ENCODE data around the gene MT1A.

MT1A gene

GRCh38 chr16:56637814-56638750 is at the start of gene MT1A:
Gene MT1A, plus strand, starts transcription at chr16:56638666. Its CDS starts 73 bp downstream, at chr16:56638739.
- no peak within 1 kb of the TSS for H3K27ac Mint-ChIP-seq
- peaks cover 100% of the 10 kb centered on the region for H3K27me3 Mint-ChIP-seq (ENCODE audit: low read depth)
- H3K36me3 Mint-ChIP-seq (ENCODE audit: low read depth): no peaks in the 10 kb centered on the region
- H3K4me1 Mint-ChIP-seq: peaks cover 4% of the 10 kb centered on the region
- H3K9me3 Mint-ChIP-seq: no peaks in the 10 kb centered on the region
- no peak for TF ChIP-seq CTCF (IDR thresholded peaks at IDR 0.05; ENCODE audit: unreplicated experiment in 3 of 3)
- peak within 1 kb of the TSS; percentile 76 to 79 (median 77) for H3K4me3 Mint-ChIP-seq

GRCh38 chr16:56588781-56589140 is 49.7 kb upstream of the MT1A start:
- Mint-ChIP-seq H3K4me3 (peak overlapping the region; percentile 72 to 78 (median 77)), H3K9me3 (no peaks in the 10 kb centered on the region), H3K4me1 (peaks cover 7% of the 10 kb centered on the region), H3K27ac (no peak overlapping the region), H3K27me3 (ENCODE audit: low read depth) (peaks cover 95% of the 10 kb centered on the region), H3K36me3 (ENCODE audit: low read depth) (no peaks in the 10 kb centered on the region)
- no peak for TF ChIP-seq CTCF (IDR thresholded peaks at IDR 0.05; ENCODE audit: unreplicated experiment in 3 of 3)

GRCh38 chr16:56589141-56590039 is 49.1 kb upstream of the MT1A start, which contains the start of gene MT3:
Gene MT3, plus strand, starts transcription at chr16:56589528. Its CDS starts 63 bp downstream, at chr16:56589591.
- H3K4me1 Mint-ChIP-seq: peaks cover 7% of the 10 kb centered on the region
- no peak for TF ChIP-seq CTCF (IDR thresholded peaks at IDR 0.05; ENCODE audit: unreplicated experiment in 3 of 3)
- H3K36me3 Mint-ChIP-seq (ENCODE audit: low read depth): no peaks in the 10 kb centered on the region
- H3K27ac Mint-ChIP-seq: no peak within 1 kb of the TSS
- H3K27me3 Mint-ChIP-seq (ENCODE audit: low read depth): peaks cover 97% of the 10 kb centered on the region
- H3K9me3 Mint-ChIP-seq: no peaks in the 10 kb centered on the region
- H3K4me3 Mint-ChIP-seq: peak within 1 kb of the TSS; percentile 76 to 78 (median 77)

GRCh38 chr16:56591377-56592060 is 46.9 kb upstream of the MT1A start:
- H3K27me3 Mint-ChIP-seq (ENCODE audit: low read depth): peaks cover 88% of the 10 kb centered on the region
- TF ChIP-seq CTCF (IDR thresholded peaks at IDR 0.05; ENCODE audit: unreplicated experiment in 3 of 3): no peak
- H3K27ac Mint-ChIP-seq: no peak overlapping the region
- no peaks in the 10 kb centered on the region for H3K9me3 Mint-ChIP-seq
- no peaks in the 10 kb centered on the region for H3K36me3 Mint-ChIP-seq (ENCODE audit: low read depth)
- H3K4me1 Mint-ChIP-seq: peaks cover 7% of the 10 kb centered on the region
- peak overlapping the region in 1 of 3 experiments; percentile 29 for H3K4me3 Mint-ChIP-seq

- no peak for TF ChIP-seq CTCF (IDR thresholded peaks at IDR 0.05; ENCODE audit: unreplicated experiment in 3 of 3)
These were observed 44.7 kb upstream of the MT1A start for GRCh38 chr16:56593573-56594291.

More at GRCh38 chr16:56593573-56594291, 44.7 kb upstream of the MT1A start:
- Mint-ChIP-seq H3K36me3 (ENCODE audit: low read depth) (no peaks in the 10 kb centered on the region), H3K4me3 (no peak overlapping the region), H3K4me1 (peaks cover 7% of the 10 kb centered on the region), H3K27ac (no peak overlapping the region), H3K9me3 (peaks cover 2% of the 10 kb centered on the region), H3K27me3 (ENCODE audit: low read depth) (peaks cover 85% of the 10 kb centered on the region)

Measured in nephron (organoid).